Activated CD8-positive, alpha-beta memory T cell treated with anti-CD3 and anti-CD28 coated beads for 24 hours (primary cell): ENCODE results near the gene DGLUCY.
"Not testable (repeated sequence)": the region's sequence is repeated elsewhere in the genome, so short reads cannot be mapped to it uniquely, and the experiment has no call there.

ENCODE experiments used
- DNase-seq: peaks from one replicate; pipeline ENCODE4 v3.0.0-alpha.2; 2020

The DGLUCY gene

GRCh38 chr14:91261986-91262549 lies 148.2 kb downstream of the DGLUCY start:
- no peak for DNase-seq

- DNase-seq, result no peak
These were observed 149.5 kb downstream of the DGLUCY start for GRCh38 chr14:91263329-91263728.

- DNase-seq, result no peak
These were observed 150.6 kb downstream of the DGLUCY start for GRCh38 chr14:91264151-91265150.

- no peak for DNase-seq
These were observed 151.5 kb downstream of the DGLUCY start for GRCh38 chr14:91265404-91265803.

- not testable (repeated sequence) for DNase-seq
These were observed 152.4 kb downstream of the DGLUCY start for GRCh38 chr14:91266276-91266675.

- no peak for DNase-seq
These were observed 154.1 kb downstream of the DGLUCY start for GRCh38 chr14:91267965-91268437.

- no peak for DNase-seq
These were observed 155.5 kb downstream of the DGLUCY start for GRCh38 chr14:91269076-91269991.

GRCh38 chr14:91270188-91270587 lies 156.3 kb downstream of the DGLUCY start:
- no peak for DNase-seq

- no peak for DNase-seq
These were observed 156.7 kb downstream of the DGLUCY start for GRCh38 chr14:91270619-91271018.

- DNase-seq, result no peak
These were observed 157.8 kb downstream of the DGLUCY start for GRCh38 chr14:91271639-91272038.

GRCh38 chr14:91272341-91273272 lies 158.7 kb downstream of the DGLUCY start:
- no peak for DNase-seq

- no peak for DNase-seq
These were observed 159.5 kb downstream of the DGLUCY start for GRCh38 chr14:91273273-91273884.

- DNase-seq, result no peak
These were observed 160.0 kb downstream of the DGLUCY start for GRCh38 chr14:91273885-91274273.

- DNase-seq, result no peak
These were observed 160.9 kb downstream of the DGLUCY start for GRCh38 chr14:91274796-91275195.
